Liver (tissue), 9 donors: ENCODE results near the gene PIEZO2. TPM values are rescaled to one million over a fixed set of nuclear protein-coding genes. Genes with fewer than 3 reads are reported as not detected.

Experiments
- DNase-seq: peaks from one replicate; pipeline ENCODE4 v3.0.0-alpha.2; 2017; ENCODE audit warnings: low spot score
- H3K27ac ChIP-seq, 2 donors: one replicate each; pipeline ENCODE4 v1.7.0; 2013; ENCODE audit warnings: inconsistent platforms in 2 of 2, low read length in 2 of 2, control low read depth in 1 of 2, low read depth in 1 of 2, mild to moderate bottlenecking in 1 of 2
- H3K27me3 ChIP-seq, 4 donors: one replicate each; pipeline versions ENCODE4 v1.6.1 to v1.7.0; 2013; ENCODE audit warnings: low read length in 3 of 4, inconsistent platforms in 1 of 4, mild to moderate bottlenecking in 1 of 4, moderate library complexity in 1 of 4; ENCODE audit not compliant: control insufficient read depth in 4 of 4, insufficient read depth in 4 of 4
- H3K36me3 ChIP-seq, 4 donors: one replicate each; pipeline versions ENCODE4 v1.6.1 to v1.7.0; 2013; ENCODE audit warnings: low read length in 3 of 4, mild to moderate bottlenecking in 3 of 4, low read depth in 1 of 4, moderate library complexity in 1 of 4; ENCODE audit not compliant: control insufficient read depth in 4 of 4, insufficient read depth in 3 of 4
- H3K4me1 ChIP-seq, 4 donors: one replicate each; pipeline versions ENCODE4 v1.6.1 to v1.7.0; 2013; ENCODE audit warnings: low read length in 3 of 4, mild to moderate bottlenecking in 3 of 4, moderate library complexity in 1 of 4; ENCODE audit not compliant: control insufficient read depth in 4 of 4, insufficient read depth in 4 of 4
- H3K4me3 ChIP-seq, 3 donors: one replicate each; pipeline versions ENCODE4 v1.6.1 to v1.7.0; 2013; ENCODE audit warnings: low read length in 3 of 3, control low read depth in 1 of 3, low read depth in 1 of 3, mild to moderate bottlenecking in 1 of 3
- H3K9ac ChIP-seq, 2 donors: one replicate each; pipeline ENCODE4 v1.7.0; 2013; ENCODE audit warnings: low read length in 2 of 2, mild to moderate bottlenecking in 2 of 2, moderate library complexity in 2 of 2, control low read depth in 1 of 2, low read depth in 1 of 2
- H3K9me3 ChIP-seq, 4 donors: one replicate each; pipeline versions ENCODE4 v1.6.1 to v1.7.0; 2013; ENCODE audit warnings: low read length in 3 of 4; ENCODE audit not compliant: control insufficient read depth in 4 of 4
- EGR1 ChIP-seq, 2 donors: IDR thresholded peaks; 2 replicates each; pipeline ENCODE4 v1.6.1; 2016 to 2018; ENCODE audit warnings: antibody characterized with exemption in 2 of 2, low read depth in 2 of 2
- FOXA1 ChIP-seq: IDR thresholded peaks from 2 replicates; pipeline ENCODE4 v1.6.1; 2016; ENCODE audit warnings: antibody characterized with exemption
- FOXA2 ChIP-seq: IDR thresholded peaks from 2 replicates; pipeline ENCODE4 v1.6.1; 2016; ENCODE audit warnings: antibody characterized with exemption
- GABPA ChIP-seq, 2 donors: IDR thresholded peaks in 1 of 2; conservative IDR thresholded peaks in 1 of 2; 2 replicates each; pipeline ENCODE4 v1.6.1; 2016; ENCODE audit warnings: antibody characterized with exemption in 2 of 2, mild to moderate bottlenecking in 1 of 2, moderate library complexity in 1 of 2
- HNF4A ChIP-seq, 2 donors: conservative IDR thresholded peaks; 2 replicates each; pipeline ENCODE4 v1.6.1; 2016; ENCODE audit warnings: antibody characterized with exemption in 2 of 2, mild to moderate bottlenecking in 2 of 2
- HNF4G ChIP-seq: IDR thresholded peaks from 2 replicates; pipeline ENCODE4 v1.6.1; 2016; ENCODE audit warnings: antibody characterized with exemption
- JUND ChIP-seq, 2 donors: IDR thresholded peaks; 2 replicates each; pipeline ENCODE4 v1.6.1; 2016; ENCODE audit warnings: antibody characterized with exemption in 2 of 2
- NR2F2 ChIP-seq: IDR thresholded peaks from 2 replicates; pipeline ENCODE4 v1.6.1; 2016; ENCODE audit warnings: antibody characterized with exemption
- RAD21 ChIP-seq, 2 donors: IDR thresholded peaks; 2 replicates each; pipeline ENCODE4 v1.6.1; 2016; ENCODE audit warnings: antibody characterized with exemption in 2 of 2, mild to moderate bottlenecking in 2 of 2
- RXRA ChIP-seq, 2 donors: IDR thresholded peaks; 2 replicates each; pipeline ENCODE4 v1.6.1; 2017 to 2018; ENCODE audit warnings: antibody characterized with exemption in 2 of 2, mild to moderate bottlenecking in 1 of 2
- SP1 ChIP-seq: IDR thresholded peaks from 2 replicates; pipeline ENCODE4 v1.6.1; 2018; ENCODE audit warnings: antibody characterized with exemption, mild to moderate bottlenecking
- TAF1 ChIP-seq: conservative IDR thresholded peaks from 2 replicates; pipeline ENCODE4 v1.6.1; 2016; ENCODE audit warnings: antibody characterized with exemption, mild to moderate bottlenecking
- YY1 ChIP-seq: IDR thresholded peaks from 2 replicates; pipeline ENCODE4 v1.6.1; 2016; ENCODE audit warnings: antibody characterized with exemption, mild to moderate bottlenecking
- WGBS: extraction: QIAGEN DNeasy Blood & Tissue Kit; methylation state at CpG from one replicate; pipeline ENCODE4 v1.1.7; 2013; 5-methylcytosine and 5-hydroxymethylcytosine counted together
- polyA plus RNA-seq, 2 donors: library from polyadenylated mRNA; stranded (reverse) in 1 of 2; unstranded in 1 of 2; fragments of 200-250 nt in 1 of 2; fragments of >200 nt in 1 of 2; fragmentation: Nextera tagmentation in 1 of 2; extraction: Ambion mirVana in 1 of 2; gene quantifications; one replicate each; pipeline versions ENCODE4 v1.2.1 to v1.2.3, GENCODE V29; 2013 to 2015
- total RNA-seq, 2 donors: library from RNA; depleted of rRNA; stranded (reverse); fragments of >200 nt; gene quantifications; one replicate each; pipeline ENCODE4 v1.2.3, GENCODE V29; 2014
- TF ChIP-seq, protein P1 (sequence below): IDR thresholded peaks from 2 replicates; pipeline ENCODE4 v1.6.1; 2016; ENCODE audit warnings: antibody characterized with exemption
- TF ChIP-seq, protein P2 (sequence below): IDR thresholded peaks from 2 replicates; pipeline ENCODE4 v1.6.1; 2016; ENCODE audit warnings: antibody characterized with exemption
- TF ChIP-seq, protein P3 (sequence below): IDR thresholded peaks from 2 replicates; pipeline ENCODE4 v1.6.1; 2016; ENCODE audit warnings: antibody characterized with exemption
- TF ChIP-seq, protein P4 (sequence below): fragments of 150-350 bp; IDR thresholded peaks from 2 replicates; pipeline ENCODE4 v1.5.1; 2017; ENCODE audit warnings: improper control_type of control experiment, low read depth, low read length; ENCODE audit not compliant: missing input control
- TF ChIP-seq, protein P5 (sequence below): IDR thresholded peaks from 2 replicates; pipeline ENCODE4 v1.6.1; 2016; ENCODE audit warnings: antibody characterized with exemption, mild to moderate bottlenecking
- donor health status: healthy.
- donor health status: healthy.
- donor health status: healthy.
- donor health status: healthy.
- donor health status: healthy.

Gene PIEZO2
- total and polyA plus RNA-seq, 4 donors = 1.1 to 12.3 (median 4.8) TPM

DNA sequence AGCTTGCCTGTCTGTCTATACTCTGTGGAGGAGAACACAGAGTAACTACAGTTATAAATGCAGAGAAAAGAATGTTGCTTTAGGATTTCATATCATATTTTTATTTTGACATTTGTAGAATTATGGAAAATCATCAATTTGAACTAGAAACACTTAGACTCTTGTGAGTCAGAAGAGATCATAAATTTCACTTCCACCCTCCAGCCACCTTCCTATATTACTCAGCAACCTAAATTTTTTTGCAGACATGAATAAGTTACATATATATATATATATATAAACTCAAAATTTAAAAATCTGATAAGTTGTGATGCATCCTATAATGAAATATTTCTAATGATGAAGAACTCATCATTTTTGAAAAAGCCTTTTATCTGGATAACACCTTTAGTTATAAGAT, 172.3 kb downstream of the PIEZO2 start:
- Histone ChIP-seq H3K36me3 (no peaks in the 10 kb centered on the region), H3K9ac (no peak overlapping the region), H3K9me3 (peaks cover 0 to 3% (median 0%) of the 10 kb centered on the region in 4 donors), H3K4me3 (no peak overlapping the region), H3K27ac (no peak overlapping the region), H3K4me1 (no peaks in the 10 kb centered on the region), H3K27me3 (no peaks in the 10 kb centered on the region)
- TF ChIP-seq NR2F2 (no peak), FOXA2 (no peak)
- TF ChIP-seq, protein P1, sequence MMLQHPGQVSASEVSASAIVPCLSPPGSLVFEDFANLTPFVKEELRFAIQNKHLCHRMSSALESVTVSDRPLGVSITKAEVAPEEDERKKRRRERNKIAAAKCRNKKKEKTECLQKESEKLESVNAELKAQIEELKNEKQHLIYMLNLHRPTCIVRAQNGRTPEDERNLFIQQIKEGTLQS = no peak
- no peak for DNase-seq

DNA sequence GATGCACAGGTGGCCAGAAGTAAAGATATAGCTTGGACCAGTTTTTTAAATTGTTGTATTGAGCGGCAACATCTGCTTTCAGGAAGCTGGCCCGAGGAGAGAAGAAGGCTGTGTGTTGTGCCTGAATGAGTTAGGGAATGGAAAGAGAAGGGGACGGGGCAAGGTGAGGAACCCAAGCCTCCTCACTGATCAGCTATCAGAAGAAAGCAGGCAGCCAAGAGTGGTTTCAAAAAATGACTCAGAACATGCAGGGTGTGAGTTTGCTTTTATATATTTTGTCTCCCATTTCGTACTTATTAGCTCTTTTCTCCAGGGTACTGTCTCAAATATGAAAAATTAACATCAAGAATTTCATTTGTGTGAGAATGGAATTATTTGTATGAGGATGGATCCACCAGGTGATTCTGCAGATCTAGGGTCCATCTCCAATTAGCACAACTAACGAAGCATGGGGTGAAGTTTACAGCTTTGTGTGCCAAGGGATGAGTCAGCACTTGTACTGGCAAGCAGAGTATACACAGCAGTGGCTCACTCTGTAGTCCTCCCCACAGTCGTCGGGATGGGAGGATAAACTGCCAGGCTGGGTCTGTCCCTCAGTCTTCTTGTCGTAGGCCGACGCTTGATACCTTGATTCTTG, 175.7 kb downstream of the PIEZO2 start:
- no peak for TF ChIP-seq RAD21 (IDR thresholded peaks at IDR 0.05)
- TF ChIP-seq, protein P2, sequence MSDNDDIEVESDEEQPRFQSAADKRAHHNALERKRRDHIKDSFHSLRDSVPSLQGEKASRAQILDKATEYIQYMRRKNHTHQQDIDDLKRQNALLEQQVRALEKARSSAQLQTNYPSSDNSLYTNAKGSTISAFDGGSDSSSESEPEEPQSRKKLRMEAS = no peak
- TF ChIP-seq EGR1 (IDR thresholded peaks at IDR 0.05; ENCODE audit: low read depth in 2 of 2) = no peak
- TF ChIP-seq, protein P3, sequence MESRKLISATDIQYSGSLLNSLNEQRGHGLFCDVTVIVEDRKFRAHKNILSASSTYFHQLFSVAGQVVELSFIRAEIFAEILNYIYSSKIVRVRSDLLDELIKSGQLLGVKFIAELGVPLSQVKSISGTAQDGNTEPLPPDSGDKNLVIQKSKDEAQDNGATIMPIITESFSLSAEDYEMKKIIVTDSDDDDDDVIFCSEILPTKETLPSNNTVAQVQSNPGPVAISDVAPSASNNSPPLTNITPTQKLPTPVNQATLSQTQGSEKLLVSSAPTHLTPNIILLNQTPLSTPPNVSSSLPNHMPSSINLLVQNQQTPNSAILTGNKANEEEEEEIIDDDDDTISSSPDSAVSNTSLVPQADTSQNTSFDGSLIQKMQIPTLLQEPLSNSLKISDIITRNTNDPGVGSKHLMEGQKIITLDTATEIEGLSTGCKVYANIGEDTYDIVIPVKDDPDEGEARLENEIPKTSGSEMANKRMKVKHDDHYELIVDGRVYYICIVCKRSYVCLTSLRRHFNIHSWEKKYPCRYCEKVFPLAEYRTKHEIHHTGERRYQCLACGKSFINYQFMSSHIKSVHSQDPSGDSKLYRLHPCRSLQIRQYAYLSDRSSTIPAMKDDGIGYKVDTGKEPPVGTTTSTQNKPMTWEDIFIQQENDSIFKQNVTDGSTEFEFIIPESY = no peak
- TF ChIP-seq, protein P4, sequence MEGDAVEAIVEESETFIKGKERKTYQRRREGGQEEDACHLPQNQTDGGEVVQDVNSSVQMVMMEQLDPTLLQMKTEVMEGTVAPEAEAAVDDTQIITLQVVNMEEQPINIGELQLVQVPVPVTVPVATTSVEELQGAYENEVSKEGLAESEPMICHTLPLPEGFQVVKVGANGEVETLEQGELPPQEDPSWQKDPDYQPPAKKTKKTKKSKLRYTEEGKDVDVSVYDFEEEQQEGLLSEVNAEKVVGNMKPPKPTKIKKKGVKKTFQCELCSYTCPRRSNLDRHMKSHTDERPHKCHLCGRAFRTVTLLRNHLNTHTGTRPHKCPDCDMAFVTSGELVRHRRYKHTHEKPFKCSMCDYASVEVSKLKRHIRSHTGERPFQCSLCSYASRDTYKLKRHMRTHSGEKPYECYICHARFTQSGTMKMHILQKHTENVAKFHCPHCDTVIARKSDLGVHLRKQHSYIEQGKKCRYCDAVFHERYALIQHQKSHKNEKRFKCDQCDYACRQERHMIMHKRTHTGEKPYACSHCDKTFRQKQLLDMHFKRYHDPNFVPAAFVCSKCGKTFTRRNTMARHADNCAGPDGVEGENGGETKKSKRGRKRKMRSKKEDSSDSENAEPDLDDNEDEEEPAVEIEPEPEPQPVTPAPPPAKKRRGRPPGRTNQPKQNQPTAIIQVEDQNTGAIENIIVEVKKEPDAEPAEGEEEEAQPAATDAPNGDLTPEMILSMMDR = no peak
- no peak for TF ChIP-seq HNF4A (conservative IDR thresholded peaks at IDR 0.05)
- no peak for TF ChIP-seq YY1
- no peak for TF ChIP-seq SP1
- TF ChIP-seq GABPA (IDR thresholded peaks at IDR 0.05 in 1 of 2, conservative IDR thresholded peaks at IDR 0.05 in 1 of 2) = no peak
- no peak for TF ChIP-seq RXRA (IDR thresholded peaks at IDR 0.05)
- TF ChIP-seq FOXA2 = no peak
- TF ChIP-seq, protein P1 = no peak
- TF ChIP-seq NR2F2 = no peak
- TF ChIP-seq TAF1 = no peak
- TF ChIP-seq, protein P5, sequence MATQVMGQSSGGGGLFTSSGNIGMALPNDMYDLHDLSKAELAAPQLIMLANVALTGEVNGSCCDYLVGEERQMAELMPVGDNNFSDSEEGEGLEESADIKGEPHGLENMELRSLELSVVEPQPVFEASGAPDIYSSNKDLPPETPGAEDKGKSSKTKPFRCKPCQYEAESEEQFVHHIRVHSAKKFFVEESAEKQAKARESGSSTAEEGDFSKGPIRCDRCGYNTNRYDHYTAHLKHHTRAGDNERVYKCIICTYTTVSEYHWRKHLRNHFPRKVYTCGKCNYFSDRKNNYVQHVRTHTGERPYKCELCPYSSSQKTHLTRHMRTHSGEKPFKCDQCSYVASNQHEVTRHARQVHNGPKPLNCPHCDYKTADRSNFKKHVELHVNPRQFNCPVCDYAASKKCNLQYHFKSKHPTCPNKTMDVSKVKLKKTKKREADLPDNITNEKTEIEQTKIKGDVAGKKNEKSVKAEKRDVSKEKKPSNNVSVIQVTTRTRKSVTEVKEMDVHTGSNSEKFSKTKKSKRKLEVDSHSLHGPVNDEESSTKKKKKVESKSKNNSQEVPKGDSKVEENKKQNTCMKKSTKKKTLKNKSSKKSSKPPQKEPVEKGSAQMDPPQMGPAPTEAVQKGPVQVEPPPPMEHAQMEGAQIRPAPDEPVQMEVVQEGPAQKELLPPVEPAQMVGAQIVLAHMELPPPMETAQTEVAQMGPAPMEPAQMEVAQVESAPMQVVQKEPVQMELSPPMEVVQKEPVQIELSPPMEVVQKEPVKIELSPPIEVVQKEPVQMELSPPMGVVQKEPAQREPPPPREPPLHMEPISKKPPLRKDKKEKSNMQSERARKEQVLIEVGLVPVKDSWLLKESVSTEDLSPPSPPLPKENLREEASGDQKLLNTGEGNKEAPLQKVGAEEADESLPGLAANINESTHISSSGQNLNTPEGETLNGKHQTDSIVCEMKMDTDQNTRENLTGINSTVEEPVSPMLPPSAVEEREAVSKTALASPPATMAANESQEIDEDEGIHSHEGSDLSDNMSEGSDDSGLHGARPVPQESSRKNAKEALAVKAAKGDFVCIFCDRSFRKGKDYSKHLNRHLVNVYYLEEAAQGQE = no peak
- no peak for TF ChIP-seq JUND (IDR thresholded peaks at IDR 0.05)
- no peak for TF ChIP-seq HNF4G
- no peak for TF ChIP-seq FOXA1
- Histone ChIP-seq H3K4me3 (no peak overlapping the region), H3K36me3 (peaks cover 0 to 2% (median 0%) of the 10 kb centered on the region in 4 donors), H3K27me3 (no peaks in the 10 kb centered on the region), H3K9ac (no peak overlapping the region), H3K27ac (no peak overlapping the region), H3K4me1 (no peaks in the 10 kb centered on the region), H3K9me3 (no peaks in the 10 kb centered on the region)
- WGBS = 87% methylated on average over 10 of the region's 10 CpGs
- DNase-seq = no peak
